OCI-LY3 (cell line): ENCODE measurements around the gene NLN.

Experiments used
- CTCF ChIP-seq: fragments of 200-600, 300-600 bp; sonication (generic); IDR thresholded peaks from 2 replicates; pipeline ENCODE4 v1.5.1; 2014; ENCODE audit warnings: antibody characterized with exemption, low read length, low read depth
- EZH2phosphoT487 ChIP-seq: fragments of 200-600 bp; shearing (Covaris generic); IDR thresholded peaks from 2 replicates; pipeline ENCODE4 v1.6.1; 2018; ENCODE audit warnings: antibody characterized with exemption, mixed run types, low read depth

GRCh38 chr5:65699338-65699737 is 22.7 kb upstream of the NLN start:
- no peak for TF ChIP-seq CTCF
- TF ChIP-seq EZH2phosphoT487, result no peak
